Stimulated activated CD4-positive, alpha-beta T cell treated with anti-CD3 and anti-CD28 coated beads, Interleukin-2, amount 100 ng/mL, for 24 hours (primary cell): ENCODE results near the gene FOXP2.
"Not testable (repeated sequence)": the region's sequence is repeated elsewhere in the genome, so short reads cannot be mapped to it uniquely, and the experiment has no call there.

Experiments
- DNase-seq, 2 donors: peaks; one replicate each; pipeline ENCODE4 v3.0.0-alpha.2; 2020

FOXP2 gene

GRCh38 chr7:114422507-114423501, 8.2 kb downstream of the FOXP2 start:
- no peak for DNase-seq

- DNase-seq: no peak
These were observed 11.8 kb downstream of the FOXP2 start for GRCh38 chr7:114426382-114426781.

- no peak for DNase-seq
These were observed 12.2 kb downstream of the FOXP2 start for GRCh38 chr7:114426824-114427223.

- no peak for DNase-seq
These were observed 13.6 kb downstream of the FOXP2 start for GRCh38 chr7:114428211-114428610.

GRCh38 chr7:114431189-114431588, 16.6 kb downstream of the FOXP2 start:
- no peak for DNase-seq

GRCh38 chr7:114432061-114432460, 17.4 kb downstream of the FOXP2 start:
- no peak for DNase-seq

GRCh38 chr7:114432703-114433102, 18.1 kb downstream of the FOXP2 start:
- no peak for DNase-seq

- no peak for DNase-seq
These were observed 25.0 kb downstream of the FOXP2 start for GRCh38 chr7:114439581-114439980.

- DNase-seq: not testable (repeated sequence)
These were observed 26.3 kb downstream of the FOXP2 start for GRCh38 chr7:114440927-114441326.

GRCh38 chr7:114444196-114444595, 29.6 kb downstream of the FOXP2 start:
- DNase-seq: no peak

- DNase-seq: no peak
These were observed 35.8 kb downstream of the FOXP2 start for GRCh38 chr7:114450431-114450830.

GRCh38 chr7:114459574-114459973, 45.0 kb downstream of the FOXP2 start:
- DNase-seq: no peak

GRCh38 chr7:114460021-114460420, 45.4 kb downstream of the FOXP2 start:
- DNase-seq: no peak

GRCh38 chr7:114466917-114467316, 52.3 kb downstream of the FOXP2 start:
- DNase-seq: no peak

GRCh38 chr7:114468844-114469243, 54.2 kb downstream of the FOXP2 start:
- DNase-seq: no peak

- DNase-seq: no peak
These were observed 58.4 kb downstream of the FOXP2 start for GRCh38 chr7:114472896-114473512.

GRCh38 chr7:114478384-114478783, 63.8 kb downstream of the FOXP2 start:
- no peak for DNase-seq

GRCh38 chr7:114481999-114482398, 67.4 kb downstream of the FOXP2 start:
- DNase-seq: no peak

GRCh38 chr7:114484226-114484625, 69.6 kb downstream of the FOXP2 start:
- no peak for DNase-seq

GRCh38 chr7:114487174-114487573, 72.6 kb downstream of the FOXP2 start:
- DNase-seq: no peak

- no peak for DNase-seq
These were observed 74.1 kb downstream of the FOXP2 start for GRCh38 chr7:114488696-114489095.

- DNase-seq: not testable (repeated sequence)
These were observed 82.9 kb downstream of the FOXP2 start for GRCh38 chr7:114497491-114497890.

GRCh38 chr7:114502454-114503254, 88.0 kb downstream of the FOXP2 start:
- no peak for DNase-seq
